Body of pancreas (tissue), 4 donors: ENCODE measurements around the gene PSG7.
"Not testable (repeated sequence)": the region's sequence is repeated elsewhere in the genome, so short reads cannot be mapped to it uniquely, and the experiment has no call there.

ENCODE experiments used
- POLR2A ChIP-seq, 3 donors: fragments of 450-650 bp; IDR thresholded peaks; one replicate each; pipeline ENCODE4 v1.6.1; 2016; ENCODE audit warnings: antibody characterized with exemption in 3 of 3, mild to moderate bottlenecking in 2 of 3
- TF ChIP-seq, protein P1 (sequence below), 7 experiments: fragments of 450-650 bp in 4 of 7; fragments of 200-600 bp in 3 of 7; sonication (generic) in 3 of 7; IDR thresholded peaks; one replicate each; pipeline ENCODE4 v1.5.1; 2016 to 2019; ENCODE audit warnings: antibody characterized with exemption in 7 of 7

GRCh38 chr19:42920971-42921370 is 16.0 kb downstream of the PSG7 start:
- TF ChIP-seq, protein P1, sequence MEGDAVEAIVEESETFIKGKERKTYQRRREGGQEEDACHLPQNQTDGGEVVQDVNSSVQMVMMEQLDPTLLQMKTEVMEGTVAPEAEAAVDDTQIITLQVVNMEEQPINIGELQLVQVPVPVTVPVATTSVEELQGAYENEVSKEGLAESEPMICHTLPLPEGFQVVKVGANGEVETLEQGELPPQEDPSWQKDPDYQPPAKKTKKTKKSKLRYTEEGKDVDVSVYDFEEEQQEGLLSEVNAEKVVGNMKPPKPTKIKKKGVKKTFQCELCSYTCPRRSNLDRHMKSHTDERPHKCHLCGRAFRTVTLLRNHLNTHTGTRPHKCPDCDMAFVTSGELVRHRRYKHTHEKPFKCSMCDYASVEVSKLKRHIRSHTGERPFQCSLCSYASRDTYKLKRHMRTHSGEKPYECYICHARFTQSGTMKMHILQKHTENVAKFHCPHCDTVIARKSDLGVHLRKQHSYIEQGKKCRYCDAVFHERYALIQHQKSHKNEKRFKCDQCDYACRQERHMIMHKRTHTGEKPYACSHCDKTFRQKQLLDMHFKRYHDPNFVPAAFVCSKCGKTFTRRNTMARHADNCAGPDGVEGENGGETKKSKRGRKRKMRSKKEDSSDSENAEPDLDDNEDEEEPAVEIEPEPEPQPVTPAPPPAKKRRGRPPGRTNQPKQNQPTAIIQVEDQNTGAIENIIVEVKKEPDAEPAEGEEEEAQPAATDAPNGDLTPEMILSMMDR (IDR thresholded peaks at IDR 0.05) = not testable (repeated sequence)
- not testable (repeated sequence) for TF ChIP-seq POLR2A (IDR thresholded peaks at IDR 0.05)
